Fibroblast of villous mesenchyme (primary cell): ENCODE results near the gene PPP2R1A. TPM values are rescaled to one million over a fixed set of nuclear protein-coding genes. Genes with fewer than 3 reads are reported as not detected.

Experiments
- DNase-seq: peaks from one replicate; pipeline ENCODE4 v3.0.0-alpha.2; 2010; ENCODE audit warnings: low read depth
- H3K4me3 ChIP-seq: 2 replicates; pipeline ENCODE4 v1.5.1; 2011; ENCODE audit warnings: low read depth, mild to moderate bottlenecking, low read length
- total RNA-seq: library from RNA; depleted of rRNA; stranded (reverse); fragments of >200 nt; gene quantifications from 2 replicates; pipeline ENCODE4 v1.2.3, GENCODE V29; 2012
- TF ChIP-seq, protein P1 (sequence below): IDR thresholded peaks from 2 replicates; pipeline ENCODE4 v1.5.1; 2012; ENCODE audit warnings: low read depth, mild to moderate bottlenecking, low read length; ENCODE audit not compliant: insufficient read depth

PPP2R1A gene
- total RNA-seq, 1 donor, result 166 TPM

DNA sequence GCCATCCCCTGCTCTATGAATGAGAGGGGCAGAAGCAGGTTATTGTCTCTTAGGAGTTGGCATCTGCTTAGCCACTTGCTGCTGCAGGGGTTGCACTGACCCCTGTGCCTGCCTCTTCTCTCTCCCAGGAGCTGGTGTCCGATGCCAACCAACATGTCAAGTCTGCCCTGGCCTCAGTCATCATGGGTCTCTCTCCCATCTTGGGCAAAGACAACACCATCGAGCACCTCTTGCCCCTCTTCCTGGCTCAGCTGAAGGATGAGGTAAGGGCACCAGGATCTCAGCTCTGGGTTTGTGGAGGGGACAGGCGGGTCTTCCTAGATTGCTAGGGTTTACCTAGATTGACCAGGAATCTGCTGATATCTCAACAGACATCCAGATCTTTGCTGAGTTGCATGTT, 26.5 kb downstream of the PPP2R1A start:
- H3K4me3 ChIP-seq, result no peak overlapping the region
- no peak for DNase-seq
- TF ChIP-seq, protein P1, sequence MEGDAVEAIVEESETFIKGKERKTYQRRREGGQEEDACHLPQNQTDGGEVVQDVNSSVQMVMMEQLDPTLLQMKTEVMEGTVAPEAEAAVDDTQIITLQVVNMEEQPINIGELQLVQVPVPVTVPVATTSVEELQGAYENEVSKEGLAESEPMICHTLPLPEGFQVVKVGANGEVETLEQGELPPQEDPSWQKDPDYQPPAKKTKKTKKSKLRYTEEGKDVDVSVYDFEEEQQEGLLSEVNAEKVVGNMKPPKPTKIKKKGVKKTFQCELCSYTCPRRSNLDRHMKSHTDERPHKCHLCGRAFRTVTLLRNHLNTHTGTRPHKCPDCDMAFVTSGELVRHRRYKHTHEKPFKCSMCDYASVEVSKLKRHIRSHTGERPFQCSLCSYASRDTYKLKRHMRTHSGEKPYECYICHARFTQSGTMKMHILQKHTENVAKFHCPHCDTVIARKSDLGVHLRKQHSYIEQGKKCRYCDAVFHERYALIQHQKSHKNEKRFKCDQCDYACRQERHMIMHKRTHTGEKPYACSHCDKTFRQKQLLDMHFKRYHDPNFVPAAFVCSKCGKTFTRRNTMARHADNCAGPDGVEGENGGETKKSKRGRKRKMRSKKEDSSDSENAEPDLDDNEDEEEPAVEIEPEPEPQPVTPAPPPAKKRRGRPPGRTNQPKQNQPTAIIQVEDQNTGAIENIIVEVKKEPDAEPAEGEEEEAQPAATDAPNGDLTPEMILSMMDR, result no peak

DNA sequence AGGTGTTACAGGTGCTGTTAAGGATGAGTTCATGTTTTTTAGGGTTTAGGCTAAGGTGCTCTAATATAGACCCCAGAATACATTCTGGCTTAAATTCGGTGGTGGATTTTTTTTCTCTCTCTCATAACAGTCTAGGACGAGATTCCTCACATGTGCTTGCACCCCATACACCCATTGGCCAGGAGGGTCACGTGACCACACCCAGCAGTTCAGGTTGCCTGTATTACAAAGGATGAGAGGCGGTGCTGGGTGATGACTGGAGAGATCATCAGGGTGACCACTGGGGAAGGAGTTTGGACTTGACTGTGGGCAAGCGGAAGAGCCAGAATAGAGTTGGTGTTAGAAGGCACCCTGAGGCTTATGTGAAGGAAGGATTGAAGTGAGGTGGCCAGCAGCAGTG, 27.7 kb downstream of the PPP2R1A start:
- TF ChIP-seq, protein P1, result no peak
- DNase-seq, result no peak
- no peak overlapping the region for H3K4me3 ChIP-seq

DNA sequence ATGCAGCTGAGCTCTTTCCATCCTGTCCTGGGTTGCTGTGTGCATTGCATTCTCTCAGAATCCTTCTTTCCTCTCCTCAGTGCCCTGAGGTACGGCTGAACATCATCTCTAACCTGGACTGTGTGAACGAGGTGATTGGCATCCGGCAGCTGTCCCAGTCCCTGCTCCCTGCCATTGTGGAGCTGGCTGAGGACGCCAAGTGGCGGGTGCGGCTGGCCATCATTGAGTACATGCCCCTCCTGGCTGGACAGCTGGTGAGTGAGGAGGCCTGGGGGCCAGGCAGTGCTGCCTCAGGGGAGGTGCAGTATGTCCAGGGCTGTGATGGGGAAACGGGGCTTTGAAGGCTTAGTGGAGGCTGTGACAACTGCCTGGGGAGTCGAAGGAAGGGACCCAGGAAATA, 29.8 kb downstream of the PPP2R1A start:
- DNase-seq, result no peak
- H3K4me3 ChIP-seq, result no peak overlapping the region
- TF ChIP-seq, protein P1, result no peak

DNA sequence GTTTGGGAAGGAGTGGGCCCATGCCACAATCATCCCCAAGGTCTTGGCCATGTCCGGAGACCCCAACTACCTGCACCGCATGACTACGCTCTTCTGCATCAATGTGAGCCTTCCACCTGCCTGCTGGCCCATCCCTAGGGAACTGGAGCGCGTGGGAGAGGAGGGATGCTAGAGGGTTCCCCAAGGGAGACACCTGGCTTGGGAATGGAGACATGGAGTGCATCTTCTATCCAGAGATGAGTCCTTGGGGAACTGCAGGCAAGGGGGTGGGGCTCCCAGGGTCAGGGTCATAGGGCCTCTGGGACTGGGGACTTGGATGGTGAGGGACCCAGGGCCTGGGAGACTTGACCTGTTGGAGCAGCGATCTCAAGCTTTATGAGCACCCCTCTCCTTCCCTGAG, 31.2 kb downstream of the PPP2R1A start:
- DNase-seq, result no peak
- no peak overlapping the region for H3K4me3 ChIP-seq
- TF ChIP-seq, protein P1, result no peak

DNA sequence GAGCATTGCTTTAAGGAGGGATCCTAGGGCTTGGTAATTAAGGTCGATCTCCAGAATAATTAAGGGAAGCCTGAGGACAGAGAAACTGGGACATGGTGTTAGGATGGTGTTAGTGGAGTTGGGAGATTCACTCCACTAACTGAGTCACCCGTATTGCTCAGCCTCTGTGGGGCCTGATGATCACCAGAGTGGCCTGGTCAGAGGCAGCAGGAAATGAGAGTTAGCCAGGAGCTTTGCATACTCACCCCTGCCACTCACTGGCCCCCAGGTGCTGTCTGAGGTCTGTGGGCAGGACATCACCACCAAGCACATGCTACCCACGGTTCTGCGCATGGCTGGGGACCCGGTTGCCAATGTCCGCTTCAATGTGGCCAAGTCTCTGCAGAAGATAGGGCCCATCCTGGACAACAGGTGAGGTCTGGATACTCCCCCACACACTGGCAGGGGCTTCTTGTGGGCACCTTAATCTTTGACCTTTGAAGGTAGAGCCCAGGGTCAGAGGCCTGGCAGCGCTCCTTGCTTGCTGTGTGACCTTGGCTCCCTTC, 32.1 kb downstream of the PPP2R1A start:
- TF ChIP-seq, protein P1, result no peak
- no peak overlapping the region for H3K4me3 ChIP-seq
- DNase-seq, result no peak

DNA sequence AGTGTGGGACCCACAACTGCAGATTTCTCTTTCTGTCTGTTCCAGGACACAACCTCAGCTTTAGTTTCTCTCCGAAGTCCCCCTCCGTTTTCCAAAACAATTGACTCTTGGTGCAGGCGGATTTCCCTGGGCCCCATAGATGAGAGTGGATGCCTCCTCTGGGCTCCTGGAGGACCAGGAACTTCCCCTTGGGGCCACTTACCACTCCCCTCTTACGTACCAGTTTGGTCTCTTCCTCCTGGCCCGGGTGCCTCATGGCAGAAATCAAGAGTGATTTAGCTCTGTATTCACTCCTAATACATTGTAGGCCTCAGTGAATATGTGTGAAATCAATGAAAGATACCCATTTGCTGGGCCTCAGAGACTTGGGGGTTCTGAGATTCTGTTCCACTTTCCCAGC, 34.4 kb downstream of the PPP2R1A start:
- TF ChIP-seq, protein P1, result no peak
- no peak overlapping the region for H3K4me3 ChIP-seq
- DNase-seq, result no peak

DNA sequence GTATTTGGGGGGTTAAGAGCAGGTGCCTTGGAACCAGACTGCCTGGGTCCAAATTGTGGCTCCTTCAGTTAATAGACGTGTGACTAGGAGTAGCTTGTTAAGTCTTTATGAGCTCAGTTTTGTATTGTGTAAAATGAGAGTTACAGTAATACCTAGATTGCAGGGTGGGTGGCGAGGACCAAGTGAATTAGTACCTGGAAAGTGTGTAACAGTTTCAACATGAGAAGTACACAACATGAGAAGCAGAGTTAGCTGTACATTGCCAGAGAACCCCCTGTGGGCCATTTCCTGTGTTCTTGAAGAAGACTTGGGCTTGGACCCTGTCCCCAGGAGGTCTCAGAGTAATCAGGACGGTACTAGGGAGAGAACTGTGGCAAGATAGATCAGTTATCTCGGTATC, 36.8 kb downstream of the PPP2R1A start:
- TF ChIP-seq, protein P1, result no peak
- no peak for DNase-seq
- H3K4me3 ChIP-seq, result no peak overlapping the region
